ENCODE data around the gene ABITRAM. TPM values are rescaled to one million over a fixed set of nuclear protein-coding genes. Genes with fewer than 3 reads are reported as not detected.

ABITRAM gene
- total RNA-seq, 1 experiment from 2014 or later, result 14.2 TPM

- in situ Hi-C loops (cut with HindIII; ENCODE audit: low pct_unique_long_range_greater_than_20kb, low sequenced_read_pairs), result no loop called here
- DNase-seq (ENCODE audit: low read depth), result no peak
Measured at GRCh38 chr9:108972186-108972585, 38.0 kb downstream of the ABITRAM start.

DNA sequence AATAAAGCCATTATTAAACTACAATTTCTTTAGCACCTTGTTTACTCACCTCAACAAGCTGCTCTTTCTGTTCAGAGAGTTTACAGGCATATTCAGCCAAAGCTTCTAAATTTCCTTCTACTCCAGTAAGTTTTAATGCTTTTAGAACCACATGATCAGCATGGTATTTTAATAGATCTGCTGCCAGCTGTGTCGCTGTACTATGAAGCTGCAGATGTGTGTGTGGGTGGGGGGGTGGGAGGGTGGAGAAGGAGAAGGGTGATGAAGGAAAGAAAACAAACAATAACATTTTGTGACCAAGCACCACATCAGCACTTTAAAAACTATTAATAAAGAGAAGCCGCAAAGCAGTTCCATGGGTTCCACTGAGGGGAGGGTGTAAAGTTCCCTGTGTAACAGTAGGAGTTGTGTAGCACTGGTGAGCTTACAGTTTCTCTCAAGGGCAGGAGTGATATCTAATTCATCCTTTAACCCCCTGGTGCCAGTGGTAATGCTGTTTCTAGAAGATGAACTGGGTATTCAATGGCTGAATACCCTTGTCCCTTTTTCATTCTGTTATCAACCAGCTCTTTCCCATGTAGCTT, 38.5 kb downstream of the ABITRAM start:
- no peak for DNase-seq (ENCODE audit: low read depth)
- in situ Hi-C loops (cut with HindIII; ENCODE audit: low pct_unique_long_range_greater_than_20kb, low sequenced_read_pairs), result no loop called here

DNA sequence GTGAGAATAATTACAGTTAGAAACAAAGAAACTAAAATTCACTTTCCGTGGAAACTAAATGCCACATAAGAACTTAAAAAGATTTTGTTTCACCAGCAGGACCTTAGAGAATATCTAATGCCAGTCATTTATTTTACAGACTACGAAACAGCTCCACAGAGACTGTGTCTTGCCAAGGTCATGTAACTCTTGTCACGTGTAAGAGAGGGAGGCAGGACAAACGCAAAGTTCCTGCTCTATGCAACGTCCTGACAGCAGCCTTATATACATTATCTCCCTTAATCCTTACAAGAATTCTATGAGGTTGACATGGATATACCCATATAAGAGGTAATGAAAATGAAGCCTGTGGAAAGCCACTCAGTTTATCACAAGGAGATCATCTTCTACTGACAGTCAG, 39.7 kb downstream of the ABITRAM start:
- DNase-seq (ENCODE audit: low read depth), result no peak
- in situ Hi-C loops (cut with HindIII; ENCODE audit: low pct_unique_long_range_greater_than_20kb, low sequenced_read_pairs), result no loop called here

GRCh38 chr9:108978205-108978604, 44.0 kb downstream of the ABITRAM start:
- DNase-seq (ENCODE audit: low read depth), result no peak
- in situ Hi-C loops (cut with HindIII; ENCODE audit: low pct_unique_long_range_greater_than_20kb, low sequenced_read_pairs), result no loop called here

DNA sequence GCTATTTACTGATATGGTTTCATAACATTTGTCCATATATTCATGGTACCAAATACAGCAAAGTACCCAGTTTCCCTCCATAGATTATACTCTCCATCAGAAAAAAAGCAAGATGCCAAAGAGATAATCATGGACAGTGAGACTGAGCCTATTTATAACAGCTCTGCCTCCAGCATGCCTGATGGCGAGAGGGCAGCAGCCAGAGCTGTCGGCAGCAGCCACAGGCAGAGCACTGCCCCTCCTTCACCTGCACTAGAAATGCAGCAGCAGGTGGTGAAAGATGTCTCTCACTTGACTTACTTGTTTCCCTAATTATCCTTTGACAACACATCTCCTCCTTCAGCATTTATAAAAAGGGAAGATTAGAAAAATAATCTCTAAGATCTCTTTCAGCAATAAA, 46.7 kb downstream of the ABITRAM start:
- in situ Hi-C loops (cut with HindIII; ENCODE audit: low pct_unique_long_range_greater_than_20kb, low sequenced_read_pairs), result no loop called here
- DNase-seq (ENCODE audit: low read depth), result no peak

- in situ Hi-C loops (cut with HindIII; ENCODE audit: low pct_unique_long_range_greater_than_20kb, low sequenced_read_pairs), result no loop called here
- no peak for DNase-seq (ENCODE audit: low read depth)
Measured at GRCh38 chr9:108983885-108984284, 49.7 kb downstream of the ABITRAM start.

Other genes with a start within 250 kb of the ABITRAM start
- not detected in 2 replicates for gene ACTL7B, start 78.4 kb upstream of the ABITRAM start, total RNA-seq (2014; rRNA removed; shearing (Covaris generic); ENCODE audit: low replicate concordance)
- gene ACTL7A, start 72.1 kb upstream of the ABITRAM start, total RNA-seq (2014; rRNA removed; shearing (Covaris generic); ENCODE audit: low replicate concordance), result not detected in 2 replicates
- gene ELP1, start 276 bp upstream of the ABITRAM start, total RNA-seq (2014; rRNA removed; shearing (Covaris generic); ENCODE audit: low replicate concordance), result 17.7 and 22.1 TPM in 2 replicates
- gene CTNNAL1, start 79.1 kb downstream of the ABITRAM start, total RNA-seq (2014; rRNA removed; shearing (Covaris generic); ENCODE audit: low replicate concordance), result 80.3 and 113 TPM in 2 replicates
- 41.7 and 53.0 TPM in 2 replicates for gene TMEM245, start 185.5 kb downstream of the ABITRAM start, total RNA-seq (2014; rRNA removed; shearing (Covaris generic); ENCODE audit: low replicate concordance)
- gene FRRS1L, start 232.8 kb downstream of the ABITRAM start, total RNA-seq (2014; rRNA removed; shearing (Covaris generic); ENCODE audit: low replicate concordance), result not detected in 2 replicates

Data from Caki2 (cell line).